ENCODE data around the gene FSD1L.

- TF ChIP-seq CTCF (IDR thresholded peaks at IDR 0.05) (no peak), POLR2AphosphoS5 (IDR thresholded peaks at IDR 0.05) (no peak)
Observed at GRCh38 chr9:105572455-105572854, 124.6 kb downstream of the FSD1L start.
